ENCODE results near the gene KIAA2012.

The KIAA2012 gene

DNA sequence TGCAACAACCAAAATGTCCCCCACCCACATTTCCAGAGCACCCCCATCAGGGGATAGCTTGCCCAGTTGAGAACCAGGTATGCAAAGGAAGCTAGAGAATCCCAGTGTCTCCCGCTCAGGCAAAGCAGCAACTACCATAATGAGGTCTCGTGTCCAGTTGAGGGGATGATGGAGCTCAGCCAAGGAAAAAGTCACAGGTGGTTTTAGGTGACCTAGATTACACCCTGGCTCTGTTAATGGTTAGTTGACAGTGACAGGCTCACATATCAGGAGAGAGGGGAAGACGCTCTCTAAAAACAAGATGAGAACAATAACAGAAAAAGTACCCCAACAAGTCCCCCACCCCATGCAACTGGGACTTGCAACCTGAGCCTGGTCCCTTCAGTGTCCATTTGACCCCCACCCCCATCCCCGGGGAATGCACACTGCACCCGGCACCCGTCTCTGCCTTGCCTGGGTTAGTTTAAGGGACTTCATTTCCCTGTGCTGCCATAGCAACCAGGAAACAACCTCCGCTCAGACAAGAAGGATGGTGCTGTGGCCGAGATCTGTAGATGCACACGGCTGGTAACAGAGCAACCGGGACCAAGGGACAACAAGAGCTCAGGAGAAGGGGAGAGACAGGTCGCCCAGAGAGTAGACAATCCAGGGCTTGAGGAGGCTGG is at the start of gene KIAA2012:
Gene KIAA2012, plus strand, starts transcription at position 519 of the 665 bp plus-strand sequence. CDS start 373 bp downstream, outside the sequence.
- peak; percentile 37 for DNase-seq

DNA sequence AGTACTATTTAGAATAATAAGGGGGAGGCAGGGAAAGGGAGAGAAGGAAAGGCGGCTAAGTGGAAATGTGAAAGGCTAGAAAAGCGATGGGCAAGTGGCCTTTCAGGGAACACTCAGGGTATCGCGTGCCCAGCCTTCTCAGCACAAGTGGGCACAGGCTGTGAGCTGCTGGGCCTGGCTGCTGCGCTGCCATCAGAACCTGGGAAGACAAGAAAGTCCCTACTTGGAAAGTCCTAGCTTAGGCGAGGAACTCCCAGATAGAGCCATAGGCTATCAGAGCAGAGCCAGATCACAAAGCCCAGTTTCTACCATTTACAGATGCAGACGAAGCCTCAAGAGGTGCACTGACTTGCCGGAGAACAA is 49.2 kb upstream of the KIAA2012 start:
- no peak for DNase-seq

DNA sequence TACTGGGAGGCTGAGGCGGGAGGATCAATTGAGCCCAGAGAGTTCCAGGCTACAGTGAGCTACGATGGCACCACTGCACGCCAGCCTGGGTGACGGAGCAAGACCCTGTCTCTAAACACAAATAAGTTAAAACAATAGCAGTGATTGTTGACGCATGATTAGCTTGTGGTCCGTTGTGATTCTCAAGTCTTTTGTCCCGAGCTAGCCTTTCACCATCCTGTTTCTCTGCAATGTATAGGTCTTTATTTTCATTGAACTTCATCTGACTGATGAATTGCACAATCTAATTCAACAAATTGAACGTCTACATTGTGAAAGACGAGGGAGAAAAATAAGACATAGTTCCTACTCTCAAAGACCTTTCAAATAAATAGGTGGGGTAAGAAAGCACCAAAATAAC is 48.2 kb upstream of the KIAA2012 start:
- no peak for DNase-seq

DNA sequence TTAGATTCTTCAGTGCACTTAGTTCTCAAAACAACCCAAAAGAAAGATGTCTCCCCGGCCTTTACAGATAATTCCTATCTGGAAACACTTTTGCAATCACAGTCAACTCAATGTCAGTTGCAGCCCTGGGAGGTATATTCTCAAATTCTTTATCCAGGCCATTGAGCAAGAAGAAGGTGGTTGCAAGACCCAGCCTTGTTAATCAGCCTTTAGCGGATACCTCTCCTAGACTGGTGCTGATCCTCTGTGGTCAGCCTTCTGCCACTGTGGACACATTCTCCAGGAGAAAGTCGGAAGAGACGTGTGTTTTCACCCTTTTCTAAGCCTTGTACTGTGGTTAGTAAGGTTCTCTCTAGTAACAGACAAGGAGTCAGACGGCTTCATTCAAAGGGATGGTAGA is 47.2 kb upstream of the KIAA2012 start:
- no peak for DNase-seq

DNA sequence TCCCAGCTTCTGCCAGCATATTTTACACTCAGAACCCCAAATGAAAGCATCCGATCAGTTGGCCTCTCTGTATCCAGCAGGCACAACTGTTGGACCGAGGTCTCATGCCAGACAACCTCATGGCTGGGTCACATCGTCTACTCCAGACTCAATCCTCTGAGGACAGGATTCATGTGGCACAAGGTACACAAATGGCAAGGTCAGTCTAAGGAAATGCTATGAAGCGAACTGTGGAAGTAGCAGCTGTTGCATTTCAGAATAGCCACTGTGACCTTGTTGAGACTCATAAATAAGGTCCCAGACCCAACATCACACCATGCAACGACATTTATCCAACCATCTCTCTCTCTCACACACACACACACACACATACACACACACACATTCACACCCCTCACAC is 46.5 kb upstream of the KIAA2012 start:
- no peak for DNase-seq

DNA sequence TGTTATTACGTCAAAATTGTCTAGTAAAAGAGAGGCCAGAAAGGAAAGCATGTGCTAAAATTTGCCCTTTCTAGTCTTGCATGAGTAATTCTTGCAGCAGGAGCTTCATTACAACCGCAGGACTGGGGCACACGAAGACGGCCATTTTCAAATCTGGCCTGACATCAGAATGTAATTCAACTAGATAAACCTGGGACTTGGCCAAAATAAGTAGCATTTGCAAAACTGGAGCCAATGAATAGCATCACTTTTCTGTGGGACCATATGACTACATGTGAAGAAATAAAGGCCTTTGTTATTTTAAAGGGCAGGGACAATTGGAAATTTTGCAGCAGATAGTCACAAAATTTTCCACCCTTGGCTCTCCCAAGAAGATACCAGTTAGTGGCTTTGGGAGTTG is 42.4 kb upstream of the KIAA2012 start:
- DNase-seq, result no peak

DNA sequence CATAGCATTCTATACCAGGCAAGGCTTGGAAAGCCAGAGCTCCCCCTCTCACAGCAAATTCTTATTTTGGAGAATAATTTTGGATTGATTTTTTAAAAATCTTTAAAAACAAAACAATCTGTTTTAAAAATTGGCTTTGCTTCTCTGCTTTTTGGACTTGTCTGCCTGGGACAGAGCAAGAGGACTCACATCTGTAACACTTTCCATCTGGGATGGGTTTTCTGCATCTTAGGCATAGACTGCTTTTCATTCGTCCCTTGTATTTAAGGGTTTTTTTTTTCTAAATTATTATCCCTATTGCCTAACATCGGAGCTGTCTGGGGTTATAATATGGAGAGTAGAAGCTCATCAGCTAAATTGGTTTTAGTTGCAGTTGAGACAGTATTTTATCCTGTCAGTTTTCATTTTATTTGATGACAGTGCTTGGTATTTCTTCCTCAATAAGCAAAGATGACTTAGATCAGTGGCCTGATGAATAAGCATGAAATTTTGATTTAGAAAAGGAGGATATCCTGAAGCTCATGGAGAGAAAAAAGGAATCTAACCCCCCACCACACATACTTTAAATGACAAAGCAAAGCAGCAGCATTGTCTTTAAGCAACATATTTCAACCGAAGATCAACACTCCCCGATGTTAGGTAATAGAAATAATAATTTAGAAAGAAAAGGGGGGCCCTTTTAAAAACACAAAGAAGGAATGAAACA is 41.7 kb upstream of the KIAA2012 start:
- DNase-seq, result no peak

DNA sequence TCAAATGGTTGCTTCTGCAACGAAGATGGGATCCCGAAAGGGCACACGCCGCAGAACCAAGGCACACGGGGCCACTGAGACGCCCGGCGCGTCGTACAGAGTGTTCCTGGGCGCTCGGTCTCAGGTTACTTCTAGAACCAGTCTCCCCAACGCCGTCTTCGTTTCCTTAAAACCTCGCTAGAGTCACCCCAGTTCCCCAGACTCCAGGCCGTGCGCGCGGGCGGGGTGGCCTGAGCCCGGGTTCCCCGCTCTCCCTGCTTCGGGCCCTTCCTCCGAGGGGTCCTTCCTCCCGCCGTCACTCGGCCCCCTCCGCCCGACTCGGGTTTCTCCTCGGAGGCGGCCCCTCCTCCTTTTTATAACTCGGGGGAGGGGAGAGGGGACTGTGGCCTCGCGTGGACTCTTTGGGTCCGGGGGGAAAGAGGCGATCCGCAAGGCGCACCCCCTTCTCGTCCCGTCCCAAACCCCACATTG is 40.2 kb upstream of the KIAA2012 start:
- DNase-seq, result peak; percentile 89

DNA sequence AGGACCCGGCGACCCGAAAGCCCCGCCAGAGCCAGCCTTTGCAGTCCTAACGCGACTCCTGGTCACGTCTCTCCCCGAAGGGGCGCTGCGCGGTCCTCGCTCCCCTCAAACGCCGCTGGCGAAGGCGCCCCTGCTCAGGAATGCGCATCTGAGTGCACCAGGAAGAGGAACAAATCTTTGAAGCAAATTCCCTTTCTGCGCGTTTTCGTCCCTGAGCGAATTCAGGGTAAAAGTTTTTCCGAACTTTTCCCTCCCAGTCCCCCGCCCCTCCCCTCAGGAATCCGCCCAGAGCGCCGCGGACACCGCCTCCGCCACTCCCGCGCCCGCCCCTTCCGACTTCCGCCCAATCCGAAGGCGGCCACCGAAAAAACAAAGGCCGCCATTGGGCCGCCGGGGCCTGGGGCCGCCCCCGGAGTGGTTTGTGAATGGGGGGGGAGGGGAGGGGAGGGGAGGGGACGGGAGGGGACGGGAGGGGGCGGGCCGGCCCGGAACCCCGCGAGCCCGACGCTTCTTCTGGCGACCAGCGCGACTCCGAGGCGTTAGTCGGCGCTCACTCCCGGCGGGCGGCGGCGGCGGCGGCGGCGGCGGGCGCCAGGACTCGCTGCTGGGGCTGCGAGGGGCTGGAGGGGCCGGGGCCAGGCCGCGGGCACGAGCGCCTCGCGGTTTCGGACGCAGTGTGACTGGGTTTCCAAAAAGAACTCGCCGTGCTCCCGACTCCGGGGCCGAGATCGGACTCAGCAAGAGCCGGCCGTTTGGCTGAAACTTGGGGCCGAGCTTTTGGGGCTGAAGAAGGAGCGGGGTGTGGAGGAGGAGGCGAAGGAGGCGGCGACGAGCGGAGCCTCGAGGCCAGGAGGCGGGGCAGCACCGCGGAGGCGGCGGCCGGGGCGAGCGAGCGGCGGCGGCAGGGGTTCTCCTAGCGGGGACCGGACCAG is 39.5 kb upstream of the KIAA2012 start, which contains the start of gene FZD7:
Gene FZD7, plus strand, starts transcription at position 539 of the 932 bp plus-strand sequence. CDS start 793 bp downstream, outside the sequence.
- DNase-seq, result peak; percentile 98

DNA sequence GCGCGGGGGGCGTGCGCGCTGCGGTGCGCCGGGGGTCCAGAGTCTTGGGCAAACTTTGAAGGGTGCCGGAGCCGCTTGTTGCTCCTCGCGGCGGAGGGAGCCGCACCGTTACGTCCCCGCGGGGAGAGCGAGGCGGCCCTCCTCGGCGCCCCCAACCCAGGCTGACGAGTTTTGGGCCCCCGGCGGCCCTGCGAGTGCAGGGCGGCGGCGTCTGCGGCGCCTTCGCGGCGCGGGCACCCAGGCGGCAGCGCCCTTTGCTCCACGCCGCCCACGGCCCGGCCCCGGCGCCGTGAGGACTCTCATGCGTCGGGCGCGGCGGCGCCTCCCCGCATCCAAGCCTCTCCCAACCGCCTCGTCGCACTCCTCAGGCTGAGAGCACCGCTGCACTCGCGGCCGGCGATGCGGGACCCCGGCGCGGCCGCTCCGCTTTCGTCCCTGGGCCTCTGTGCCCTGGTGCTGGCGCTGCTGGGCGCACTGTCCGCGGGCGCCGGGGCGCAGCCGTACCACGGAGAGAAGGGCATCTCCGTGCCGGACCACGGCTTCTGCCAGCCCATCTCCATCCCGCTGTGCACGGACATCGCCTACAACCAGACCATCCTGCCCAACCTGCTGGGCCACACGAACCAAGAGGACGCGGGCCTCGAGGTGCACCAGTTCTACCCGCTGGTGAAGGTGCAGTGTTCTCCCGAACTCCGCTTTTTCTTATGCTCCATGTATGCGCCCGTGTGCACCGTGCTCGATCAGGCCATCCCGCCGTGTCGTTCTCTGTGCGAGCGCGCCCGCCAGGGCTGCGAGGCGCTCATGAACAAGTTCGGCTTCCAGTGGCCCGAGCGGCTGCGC is 38.6 kb upstream of the KIAA2012 start:
- DNase-seq, result peak; percentile 54

DNA sequence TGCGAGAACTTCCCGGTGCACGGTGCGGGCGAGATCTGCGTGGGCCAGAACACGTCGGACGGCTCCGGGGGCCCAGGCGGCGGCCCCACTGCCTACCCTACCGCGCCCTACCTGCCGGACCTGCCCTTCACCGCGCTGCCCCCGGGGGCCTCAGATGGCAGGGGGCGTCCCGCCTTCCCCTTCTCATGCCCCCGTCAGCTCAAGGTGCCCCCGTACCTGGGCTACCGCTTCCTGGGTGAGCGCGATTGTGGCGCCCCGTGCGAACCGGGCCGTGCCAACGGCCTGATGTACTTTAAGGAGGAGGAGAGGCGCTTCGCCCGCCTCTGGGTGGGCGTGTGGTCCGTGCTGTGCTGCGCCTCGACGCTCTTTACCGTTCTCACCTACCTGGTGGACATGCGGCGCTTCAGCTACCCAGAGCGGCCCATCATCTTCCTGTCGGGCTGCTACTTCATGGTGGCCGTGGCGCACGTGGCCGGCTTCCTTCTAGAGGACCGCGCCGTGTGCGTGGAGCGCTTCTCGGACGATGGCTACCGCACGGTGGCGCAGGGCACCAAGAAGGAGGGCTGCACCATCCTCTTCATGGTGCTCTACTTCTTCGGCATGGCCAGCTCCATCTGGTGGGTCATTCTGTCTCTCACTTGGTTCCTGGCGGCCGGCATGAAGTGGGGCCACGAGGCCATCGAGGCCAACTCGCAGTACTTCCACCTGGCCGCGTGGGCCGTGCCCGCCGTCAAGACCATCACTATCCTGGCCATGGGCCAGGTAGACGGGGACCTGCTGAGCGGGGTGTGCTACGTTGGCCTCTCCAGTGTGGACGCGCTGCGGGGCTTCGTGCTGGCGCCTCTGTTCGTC is 37.7 kb upstream of the KIAA2012 start:
- DNase-seq, result peak; percentile 80

DNA sequence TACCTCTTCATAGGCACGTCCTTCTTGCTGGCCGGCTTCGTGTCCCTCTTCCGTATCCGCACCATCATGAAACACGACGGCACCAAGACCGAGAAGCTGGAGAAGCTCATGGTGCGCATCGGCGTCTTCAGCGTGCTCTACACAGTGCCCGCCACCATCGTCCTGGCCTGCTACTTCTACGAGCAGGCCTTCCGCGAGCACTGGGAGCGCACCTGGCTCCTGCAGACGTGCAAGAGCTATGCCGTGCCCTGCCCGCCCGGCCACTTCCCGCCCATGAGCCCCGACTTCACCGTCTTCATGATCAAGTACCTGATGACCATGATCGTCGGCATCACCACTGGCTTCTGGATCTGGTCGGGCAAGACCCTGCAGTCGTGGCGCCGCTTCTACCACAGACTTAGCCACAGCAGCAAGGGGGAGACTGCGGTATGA is 37.1 kb upstream of the KIAA2012 start:
- no peak for DNase-seq

DNA sequence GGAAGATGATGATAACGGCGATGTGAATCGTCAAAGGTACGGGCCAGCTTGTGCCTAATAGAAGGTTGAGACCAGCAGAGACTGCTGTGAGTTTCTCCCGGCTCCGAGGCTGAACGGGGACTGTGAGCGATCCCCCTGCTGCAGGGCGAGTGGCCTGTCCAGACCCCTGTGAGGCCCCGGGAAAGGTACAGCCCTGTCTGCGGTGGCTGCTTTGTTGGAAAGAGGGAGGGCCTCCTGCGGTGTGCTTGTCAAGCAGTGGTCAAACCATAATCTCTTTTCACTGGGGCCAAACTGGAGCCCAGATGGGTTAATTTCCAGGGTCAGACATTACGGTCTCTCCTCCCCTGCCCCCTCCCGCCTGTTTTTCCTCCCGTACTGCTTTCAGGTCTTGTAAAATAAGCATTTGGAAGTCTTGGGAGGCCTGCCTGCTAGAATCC is 36.4 kb upstream of the KIAA2012 start:
- peak; percentile 62 for DNase-seq

DNA sequence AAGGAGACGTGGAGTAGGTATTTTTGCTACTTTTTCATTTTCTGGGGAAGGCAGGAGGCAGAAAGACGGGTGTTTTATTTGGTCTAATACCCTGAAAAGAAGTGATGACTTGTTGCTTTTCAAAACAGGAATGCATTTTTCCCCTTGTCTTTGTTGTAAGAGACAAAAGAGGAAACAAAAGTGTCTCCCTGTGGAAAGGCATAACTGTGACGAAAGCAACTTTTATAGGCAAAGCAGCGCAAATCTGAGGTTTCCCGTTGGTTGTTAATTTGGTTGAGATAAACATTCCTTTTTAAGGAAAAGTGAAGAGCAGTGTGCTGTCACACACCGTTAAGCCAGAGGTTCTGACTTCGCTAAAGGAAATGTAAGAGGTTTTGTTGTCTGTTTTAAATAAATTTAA is 36.0 kb upstream of the KIAA2012 start:
- DNase-seq, result no peak

DNA sequence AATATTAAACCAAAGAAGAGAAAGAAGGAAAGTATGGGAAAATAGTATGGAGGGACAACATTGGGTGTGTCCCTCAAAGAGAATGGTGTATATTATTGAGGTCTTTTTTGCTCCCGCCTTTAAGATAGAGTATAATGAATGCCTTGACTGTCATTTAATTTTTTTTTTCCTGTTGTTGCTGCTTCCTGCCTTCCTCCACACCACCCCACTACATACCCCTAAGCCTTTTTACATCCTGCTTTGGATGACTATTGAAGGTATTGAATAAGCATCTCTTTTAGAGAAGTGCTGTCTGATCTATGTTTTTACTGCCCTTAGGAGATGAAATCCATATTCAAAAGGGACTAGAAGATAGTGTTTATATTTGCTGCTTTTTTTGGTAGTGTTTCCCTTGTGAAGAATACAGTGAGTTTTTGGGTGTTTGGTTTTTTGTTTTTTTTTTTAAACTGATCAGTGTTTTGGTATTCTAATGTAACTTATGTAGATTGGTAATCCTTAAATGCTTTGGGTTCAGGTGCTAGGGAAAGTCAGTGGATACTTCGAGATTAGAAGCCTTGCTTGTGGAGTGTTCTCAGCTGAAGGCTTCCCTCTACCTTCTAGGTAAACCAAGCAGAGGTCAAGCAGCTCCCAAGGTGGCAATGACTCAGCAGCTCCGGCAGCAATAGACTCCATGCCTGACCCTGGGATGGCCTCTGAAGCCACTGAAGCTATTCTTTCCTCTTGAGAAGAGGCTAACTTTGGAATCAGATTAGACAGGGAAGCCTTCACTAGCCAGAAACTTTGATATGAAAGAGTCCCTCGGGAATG is 34.4 kb upstream of the KIAA2012 start:
- no peak for DNase-seq

DNA sequence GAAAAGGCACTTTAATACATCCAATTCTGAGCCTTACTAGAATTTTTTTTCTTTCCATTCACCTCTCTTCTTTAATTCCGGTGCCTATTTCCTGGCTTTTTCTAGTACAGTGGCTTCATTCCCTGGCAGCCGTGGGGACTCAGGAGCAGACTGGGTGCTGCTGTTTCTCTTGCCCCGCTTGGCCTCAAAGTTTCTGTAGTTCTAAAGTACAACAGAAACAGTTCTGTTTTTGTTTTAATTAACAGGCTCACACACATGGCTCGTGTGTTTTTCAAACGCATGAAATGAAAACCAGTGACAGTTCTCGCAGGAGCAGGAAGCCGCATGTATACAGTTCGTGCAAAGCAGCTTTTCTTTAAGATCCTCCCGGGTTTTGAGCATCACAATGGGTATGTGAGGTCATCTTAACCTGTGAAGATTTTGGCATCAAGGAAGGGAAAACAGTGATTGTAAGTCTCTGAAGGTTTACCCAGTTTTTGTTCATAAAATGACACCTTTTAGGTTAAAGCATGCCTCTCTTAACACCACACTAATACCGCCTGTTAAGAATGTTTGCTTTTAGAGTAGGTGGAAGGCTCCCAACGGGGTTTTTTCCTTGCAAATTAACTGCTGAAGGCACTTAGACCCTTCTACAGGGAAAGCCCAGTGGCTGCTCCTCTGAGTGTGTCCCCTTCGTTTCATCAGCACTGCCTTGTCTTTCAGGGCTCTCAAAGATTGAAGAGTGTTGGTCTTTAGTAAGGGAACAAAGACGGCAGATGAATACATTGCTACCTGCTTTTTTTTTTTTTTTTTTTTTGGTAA is 33.6 kb upstream of the KIAA2012 start:
- DNase-seq, result no peak

DNA sequence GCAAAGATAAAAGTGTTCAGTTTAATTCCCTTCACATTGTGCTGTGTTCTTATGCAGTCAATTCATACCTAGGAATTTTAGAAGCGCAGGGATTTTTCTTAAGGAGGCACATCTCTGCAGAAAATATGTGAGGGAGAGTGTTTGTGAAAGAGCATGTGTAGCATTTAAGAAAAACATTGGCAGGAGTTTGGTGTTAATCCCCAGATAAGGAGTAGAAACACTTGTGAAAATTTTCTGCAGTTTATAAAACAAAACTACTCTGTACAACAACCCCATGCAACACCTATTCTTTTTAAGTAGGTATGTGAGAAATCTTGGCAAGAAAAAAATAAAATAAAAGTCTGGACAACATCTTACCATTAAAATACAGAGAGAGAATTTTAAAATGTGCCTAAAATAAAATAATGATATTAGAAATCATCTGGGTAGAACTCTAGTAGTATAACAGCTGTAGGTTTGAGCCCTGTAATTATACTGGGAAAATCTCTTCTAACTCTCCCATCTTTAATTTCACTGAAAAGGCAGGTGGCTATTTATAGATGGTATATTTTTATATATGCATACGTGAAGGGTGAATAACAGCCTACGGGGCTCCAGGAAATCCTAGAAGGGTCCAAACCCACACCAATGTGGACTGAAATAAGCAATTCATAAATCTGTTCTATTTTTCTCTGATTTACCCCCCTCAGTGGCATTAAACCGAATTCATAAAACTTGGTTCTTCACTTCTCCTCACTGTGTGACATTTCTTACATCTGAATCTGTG is 32.8 kb upstream of the KIAA2012 start:
- DNase-seq, result no peak

DNA sequence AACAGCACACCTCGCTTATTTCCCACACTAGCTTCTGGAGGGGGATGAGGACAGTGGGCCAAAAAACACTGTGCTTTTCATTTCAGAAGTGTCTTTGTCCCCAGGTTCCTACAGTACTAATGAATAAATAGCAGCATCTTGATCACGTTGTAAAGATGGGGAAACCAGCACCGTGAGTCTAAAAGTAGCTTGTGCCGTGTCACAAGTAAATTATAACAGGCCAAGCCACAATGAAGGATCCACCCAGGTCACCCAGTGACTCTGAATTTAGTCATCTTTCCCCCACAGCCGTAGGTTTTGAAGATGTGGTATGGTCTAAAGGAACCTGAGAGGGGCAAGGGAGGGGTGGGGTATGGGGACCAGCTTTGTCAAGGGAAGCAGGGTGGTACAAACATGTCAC is 30.6 kb upstream of the KIAA2012 start:
- DNase-seq, result no peak

DNA sequence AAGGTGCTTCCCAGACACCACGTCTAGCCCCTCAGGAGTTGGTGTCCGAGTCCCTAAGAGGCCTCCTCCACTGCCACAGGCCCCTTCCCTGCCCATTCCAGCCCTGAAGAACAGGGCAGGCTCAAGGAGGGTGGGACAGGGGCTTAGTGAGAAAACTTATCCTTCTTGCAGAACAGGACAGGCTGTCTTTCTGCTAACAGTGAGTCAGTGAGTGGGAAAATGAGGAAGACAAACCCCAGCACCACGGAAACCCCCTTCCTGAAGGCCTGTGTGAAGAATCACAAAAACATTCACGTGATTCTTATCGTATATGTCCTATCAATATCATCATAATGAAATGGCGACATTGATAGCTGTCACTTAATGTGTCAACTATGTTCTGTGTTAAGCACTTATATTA is 29.6 kb upstream of the KIAA2012 start:
- no peak for DNase-seq

Measured in left hindlimb (tissue), 1 donor.